ENCODE data around the gene CHST4. TPM values are rescaled to one million over a fixed set of nuclear protein-coding genes. Genes with fewer than 3 reads are reported as not detected.
"Not testable (repeated sequence)": the region's sequence is repeated elsewhere in the genome, so short reads cannot be mapped to it uniquely, and the experiment has no call there.

The CHST4 gene
- total RNA-seq, 4 donors from 2014 or later = not detected

DNA sequence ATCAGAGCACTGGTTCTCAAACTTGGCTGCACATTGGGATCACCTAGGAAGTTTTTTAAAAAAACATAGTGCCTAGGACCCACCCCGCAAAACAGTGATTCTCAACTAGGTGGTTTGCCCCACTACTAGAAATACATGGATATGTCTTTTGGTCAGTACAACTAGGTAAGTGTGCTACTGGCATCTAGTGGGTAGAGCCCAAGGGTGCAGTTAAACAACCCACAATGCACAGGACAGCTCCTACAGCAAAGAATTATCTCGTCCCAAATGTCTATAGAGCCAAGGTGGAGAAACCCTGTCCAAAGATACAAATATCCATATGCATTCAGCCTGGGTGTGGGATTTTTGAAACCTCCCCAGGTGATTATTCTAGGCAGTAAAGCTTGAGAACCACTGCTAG lies 25.3 kb upstream of the CHST4 start:
- intact Hi-C loops (cut with DNase I; ENCODE audit: low total_unique reads) = no loop called here

DNA sequence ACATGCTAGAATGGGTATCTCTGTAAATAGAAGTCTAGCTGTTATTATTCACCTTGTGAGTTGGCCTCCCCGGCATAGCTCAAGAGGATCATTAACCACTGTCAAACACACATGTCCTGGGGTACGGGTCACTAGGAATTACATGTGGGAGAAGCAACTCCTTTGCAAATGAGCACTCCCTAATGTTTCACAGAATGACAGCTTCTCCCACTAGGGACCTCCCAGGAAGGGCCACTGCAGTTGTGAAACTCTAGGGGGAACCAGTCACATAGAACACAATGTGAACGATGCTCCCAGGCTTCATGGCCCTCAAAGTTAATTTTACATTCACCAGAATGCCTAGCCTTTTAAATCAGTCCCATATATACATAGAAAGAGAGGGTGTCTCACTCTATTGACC lies 24.7 kb upstream of the CHST4 start:
- no peak overlapping the region for H3K4me3 ChIP-seq
- H3K27me3 ChIP-seq = peaks cover 0 to 6% (median 5%) of the 10 kb centered on the region in 3 donors
- TF ChIP-seq POLR2A (IDR thresholded peaks at IDR 0.05) = no peak
- TF ChIP-seq, protein P1, sequence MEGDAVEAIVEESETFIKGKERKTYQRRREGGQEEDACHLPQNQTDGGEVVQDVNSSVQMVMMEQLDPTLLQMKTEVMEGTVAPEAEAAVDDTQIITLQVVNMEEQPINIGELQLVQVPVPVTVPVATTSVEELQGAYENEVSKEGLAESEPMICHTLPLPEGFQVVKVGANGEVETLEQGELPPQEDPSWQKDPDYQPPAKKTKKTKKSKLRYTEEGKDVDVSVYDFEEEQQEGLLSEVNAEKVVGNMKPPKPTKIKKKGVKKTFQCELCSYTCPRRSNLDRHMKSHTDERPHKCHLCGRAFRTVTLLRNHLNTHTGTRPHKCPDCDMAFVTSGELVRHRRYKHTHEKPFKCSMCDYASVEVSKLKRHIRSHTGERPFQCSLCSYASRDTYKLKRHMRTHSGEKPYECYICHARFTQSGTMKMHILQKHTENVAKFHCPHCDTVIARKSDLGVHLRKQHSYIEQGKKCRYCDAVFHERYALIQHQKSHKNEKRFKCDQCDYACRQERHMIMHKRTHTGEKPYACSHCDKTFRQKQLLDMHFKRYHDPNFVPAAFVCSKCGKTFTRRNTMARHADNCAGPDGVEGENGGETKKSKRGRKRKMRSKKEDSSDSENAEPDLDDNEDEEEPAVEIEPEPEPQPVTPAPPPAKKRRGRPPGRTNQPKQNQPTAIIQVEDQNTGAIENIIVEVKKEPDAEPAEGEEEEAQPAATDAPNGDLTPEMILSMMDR (IDR thresholded peaks at IDR 0.05 in 4 of 5, conservative IDR thresholded peaks at IDR 0.05 in 1 of 5) = no peak
- in situ Hi-C loops (cut with MboI; ENCODE audit: low sequenced_read_pairs in 4 of 4) (loop anchor here in 2 of 4 donors (10.0 to 25.0 kb wide), 2 partner anchors 87 to 111 kb away; no protein-coding TSS in a partner anchor), intact Hi-C loops (cut with DNase I; ENCODE audit: low total_unique reads) (no loop called here)
- H3K36me3 ChIP-seq = no peaks in the 10 kb centered on the region
- ATAC-seq (no peak), DNase-seq (no peak)
- no peak overlapping the region for H3K27ac ChIP-seq
- no peaks in the 10 kb centered on the region for H3K4me1 ChIP-seq
- no peaks in the 10 kb centered on the region for H3K9me3 ChIP-seq

More for the DNA sequence above, 25.3 kb upstream of the CHST4 start:
- H3K9me3 ChIP-seq = no peaks in the 10 kb centered on the region
- no peaks in the 10 kb centered on the region for H3K36me3 ChIP-seq
- in situ Hi-C loops (cut with MboI; ENCODE audit: low sequenced_read_pairs in 4 of 4) = loop anchor here in 2 of 4 donors (10.0 to 25.0 kb wide), 2 partner anchors 86 to 111 kb away; no protein-coding TSS in a partner anchor
- DNase-seq (no peak), ATAC-seq (no peak)
- no peak overlapping the region for H3K4me3 ChIP-seq
- no peak overlapping the region for H3K27ac ChIP-seq
- TF ChIP-seq POLR2A (IDR thresholded peaks at IDR 0.05) = no peak
- TF ChIP-seq, protein P1 (IDR thresholded peaks at IDR 0.05 in 4 of 5, conservative IDR thresholded peaks at IDR 0.05 in 1 of 5) = no peak
- no peaks in the 10 kb centered on the region for H3K4me1 ChIP-seq
- peaks cover under 1 to 6% (median 5%) of the 10 kb centered on the region in 3 donors for H3K27me3 ChIP-seq

DNA sequence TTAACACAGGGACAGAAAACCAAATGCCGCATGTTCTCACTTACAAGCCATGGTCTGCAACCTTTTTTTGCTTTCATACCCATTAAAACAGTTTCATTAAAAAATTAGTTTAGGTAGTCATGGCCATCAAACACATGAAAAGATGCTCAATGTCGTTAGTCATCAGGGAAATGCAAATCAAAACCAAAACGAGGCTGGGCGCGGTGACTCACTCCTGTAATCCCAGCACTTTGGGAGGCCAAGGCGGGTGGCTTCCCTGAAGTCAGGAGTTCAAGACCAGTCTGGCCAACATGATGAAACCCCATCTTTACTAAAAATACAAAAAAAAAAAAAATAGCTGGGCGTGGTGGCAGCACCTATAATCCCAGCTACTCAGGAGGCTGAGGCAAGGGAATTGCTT lies 22.2 kb upstream of the CHST4 start:
- DNase-seq; H3K4me3 ChIP-seq; ATAC-seq; H3K4me1 ChIP-seq; intact Hi-C loops (cut with DNase I; ENCODE audit: low total_unique reads); H3K9me3 ChIP-seq; H3K27ac ChIP-seq; H3K27me3 ChIP-seq; H3K36me3 ChIP-seq: not testable (repeated sequence)
- in situ Hi-C loops (cut with MboI; ENCODE audit: low sequenced_read_pairs in 4 of 4) = loop anchor here in 2 of 4 donors (10.0 to 25.0 kb wide), 2 partner anchors 89 to 108 kb away; no protein-coding TSS in a partner anchor

- in situ Hi-C loops (cut with MboI; ENCODE audit: low sequenced_read_pairs in 4 of 4) = loop anchor here in 2 of 4 donors (10.0 to 25.0 kb wide), 2 partner anchors 90 to 107 kb away; no protein-coding TSS in a partner anchor
These were observed 21.3 kb upstream of the CHST4 start for GRCh38 chr16:71504901-71505300.

DNA sequence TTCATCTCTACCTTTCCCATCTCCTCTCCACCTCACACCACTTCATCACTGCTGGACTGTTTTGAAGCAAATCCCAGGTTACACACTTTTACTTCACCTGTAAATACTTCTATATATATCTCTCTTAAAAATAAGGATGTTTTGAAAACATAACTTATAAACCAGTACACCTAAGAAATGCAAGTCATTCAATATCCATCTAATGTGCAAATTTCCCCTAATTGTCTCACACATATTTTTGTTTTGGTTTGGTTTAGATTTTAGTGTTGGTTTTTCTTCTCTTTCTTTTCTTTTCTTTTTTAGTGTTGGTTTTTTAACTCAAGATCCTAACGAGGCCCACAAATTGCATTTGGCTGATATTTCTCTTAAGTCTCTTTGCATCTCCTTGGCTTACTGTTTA lies 19.2 kb upstream of the CHST4 start:
- Histone ChIP-seq H3K36me3 (no peaks in the 10 kb centered on the region), H3K27me3 (no peaks in the 10 kb centered on the region), H3K9me3 (no peaks in the 10 kb centered on the region), H3K4me3 (no peak overlapping the region), H3K27ac (no peak overlapping the region), H3K4me1 (no peaks in the 10 kb centered on the region)
- in situ Hi-C loops (cut with MboI; ENCODE audit: low sequenced_read_pairs in 4 of 4) (loop anchor here in 2 of 4 donors (10.0 to 25.0 kb wide), 2 partner anchors 92 to 105 kb away; no protein-coding TSS in a partner anchor), intact Hi-C loops (cut with DNase I; ENCODE audit: low total_unique reads) (no loop called here)
- DNase-seq (no peak), ATAC-seq (no peak)
- TF ChIP-seq, protein P1 (IDR thresholded peaks at IDR 0.05 in 4 of 5, conservative IDR thresholded peaks at IDR 0.05 in 1 of 5) = no peak
- TF ChIP-seq POLR2A (IDR thresholded peaks at IDR 0.05) = no peak

More at GRCh38 chr16:71504901-71505300, 21.3 kb upstream of the CHST4 start:
- no peak for ATAC-seq
- Histone ChIP-seq H3K36me3 (no peaks in the 10 kb centered on the region), H3K4me3 (no peak overlapping the region), H3K27ac (no peak overlapping the region), H3K9me3 (no peaks in the 10 kb centered on the region), H3K27me3 (peaks cover 0 to 6% (median 5%) of the 10 kb centered on the region in 3 donors), H3K4me1 (no peaks in the 10 kb centered on the region)
- TF ChIP-seq POLR2A (IDR thresholded peaks at IDR 0.05) = no peak
- TF ChIP-seq, protein P1 (IDR thresholded peaks at IDR 0.05 in 4 of 5, conservative IDR thresholded peaks at IDR 0.05 in 1 of 5) = no peak
- no peak for DNase-seq
- intact Hi-C loops (cut with DNase I; ENCODE audit: low total_unique reads) = no loop called here

All from gastrocnemius medialis (tissue), 4 donors.